ENCODE results near the gene DNAH17.
A peak's percentile ranks its signal among the peaks of the same experiment; 100 is the strongest.
"Not testable (repeated sequence)": the region's sequence is repeated elsewhere in the genome, so short reads cannot be mapped to it uniquely, and the experiment has no call there.

The DNAH17 gene

DNA sequence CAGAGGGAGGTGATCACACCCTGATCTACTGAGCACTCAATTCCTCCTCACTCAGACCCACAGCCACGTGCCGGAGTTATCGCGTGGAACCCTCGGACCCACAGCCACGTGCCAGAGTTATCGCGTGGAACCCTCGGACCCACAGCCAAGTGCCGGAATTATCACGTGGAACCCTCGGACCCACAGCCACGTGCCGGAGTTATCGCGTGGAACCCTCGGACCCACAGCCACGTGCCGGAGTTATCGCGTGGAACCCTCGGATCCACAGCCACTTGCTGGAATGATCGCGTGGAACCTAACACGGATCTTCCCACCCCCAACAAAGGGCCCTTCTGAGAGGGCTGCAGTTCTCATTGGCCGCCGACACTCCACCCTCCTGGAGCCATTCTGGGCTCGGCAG is 101.0 kb downstream of the DNAH17 start:
- no peak for DNase-seq (ENCODE audit: low spot score)

DNA sequence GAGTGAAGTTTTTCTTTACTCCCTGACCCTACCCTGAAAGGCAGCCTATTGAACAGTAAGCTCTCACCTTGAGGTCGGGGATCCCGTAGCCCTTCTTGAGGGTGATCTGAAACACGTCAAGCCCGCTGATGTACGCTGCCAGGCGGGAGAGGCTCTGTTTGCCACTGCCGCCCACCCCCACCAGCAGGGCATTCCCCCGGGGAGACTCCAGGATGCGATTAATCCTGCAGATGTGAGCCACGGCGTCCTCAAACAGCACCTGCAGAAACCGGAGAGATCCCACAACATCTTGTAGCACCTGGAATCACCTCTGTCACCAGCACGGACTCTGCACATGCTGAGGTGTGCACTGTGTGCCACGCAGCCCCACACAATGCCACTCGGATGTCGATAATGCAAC is 102.0 kb downstream of the DNAH17 start:
- no peak for DNase-seq (ENCODE audit: low spot score)

DNA sequence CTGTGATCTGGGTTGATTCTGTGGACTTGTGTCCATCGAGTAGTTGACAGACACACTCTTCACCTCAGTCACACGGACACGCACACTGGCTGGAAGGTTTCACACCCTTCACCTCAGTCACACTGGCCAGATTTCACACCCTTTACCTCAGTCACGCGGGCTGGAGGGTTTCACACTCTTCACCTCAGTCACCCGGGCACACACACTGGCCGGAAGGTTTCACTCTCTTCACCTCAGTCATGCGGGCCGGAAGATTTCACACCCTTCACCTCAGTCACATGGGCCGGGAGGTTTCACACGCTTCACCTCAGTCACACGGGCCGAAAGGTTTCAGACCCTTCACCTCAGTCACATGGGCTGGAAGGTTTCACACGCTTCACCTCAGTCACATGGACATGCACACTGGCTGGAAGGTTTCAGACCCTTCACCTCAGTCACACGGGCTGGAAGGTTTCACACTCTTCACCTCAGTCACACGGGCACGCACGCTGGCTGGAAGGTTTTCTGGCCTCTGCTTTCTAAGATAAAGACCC is 102.5 kb downstream of the DNAH17 start:
- no peak for DNase-seq (ENCODE audit: low spot score)

DNA sequence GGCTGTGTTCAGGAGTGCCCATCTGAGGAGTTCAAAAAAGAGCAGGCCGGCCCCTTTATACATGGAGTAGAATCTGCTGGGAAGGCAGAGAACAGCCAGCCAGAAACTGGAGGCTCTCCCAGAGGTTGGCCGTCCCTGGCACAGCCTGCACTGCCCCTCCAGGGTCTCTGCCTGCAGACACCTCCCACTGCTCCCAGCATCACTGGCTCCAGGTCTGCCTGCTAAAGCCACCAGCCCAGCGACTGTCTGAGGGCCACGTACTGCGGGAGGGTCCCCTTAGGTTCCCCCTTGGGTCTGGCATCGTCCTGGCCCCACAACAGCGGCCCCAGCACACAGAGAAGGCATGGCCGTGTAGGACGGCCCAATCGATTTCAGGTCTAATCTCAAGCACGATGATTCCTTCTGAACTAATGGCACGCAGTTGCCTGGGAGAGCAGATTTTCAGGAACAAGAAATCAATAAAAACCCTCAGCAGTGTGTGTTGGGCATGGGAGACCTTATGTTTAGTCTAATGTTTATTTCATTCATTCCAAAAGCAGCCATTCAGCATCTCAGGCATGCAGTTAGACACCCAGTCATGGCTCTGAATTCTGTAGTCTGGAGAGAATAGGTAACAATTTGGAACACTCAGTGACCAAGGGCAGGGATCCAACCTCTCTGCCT is 103.1 kb downstream of the DNAH17 start:
- DNase-seq (ENCODE audit: low spot score), result no peak

DNA sequence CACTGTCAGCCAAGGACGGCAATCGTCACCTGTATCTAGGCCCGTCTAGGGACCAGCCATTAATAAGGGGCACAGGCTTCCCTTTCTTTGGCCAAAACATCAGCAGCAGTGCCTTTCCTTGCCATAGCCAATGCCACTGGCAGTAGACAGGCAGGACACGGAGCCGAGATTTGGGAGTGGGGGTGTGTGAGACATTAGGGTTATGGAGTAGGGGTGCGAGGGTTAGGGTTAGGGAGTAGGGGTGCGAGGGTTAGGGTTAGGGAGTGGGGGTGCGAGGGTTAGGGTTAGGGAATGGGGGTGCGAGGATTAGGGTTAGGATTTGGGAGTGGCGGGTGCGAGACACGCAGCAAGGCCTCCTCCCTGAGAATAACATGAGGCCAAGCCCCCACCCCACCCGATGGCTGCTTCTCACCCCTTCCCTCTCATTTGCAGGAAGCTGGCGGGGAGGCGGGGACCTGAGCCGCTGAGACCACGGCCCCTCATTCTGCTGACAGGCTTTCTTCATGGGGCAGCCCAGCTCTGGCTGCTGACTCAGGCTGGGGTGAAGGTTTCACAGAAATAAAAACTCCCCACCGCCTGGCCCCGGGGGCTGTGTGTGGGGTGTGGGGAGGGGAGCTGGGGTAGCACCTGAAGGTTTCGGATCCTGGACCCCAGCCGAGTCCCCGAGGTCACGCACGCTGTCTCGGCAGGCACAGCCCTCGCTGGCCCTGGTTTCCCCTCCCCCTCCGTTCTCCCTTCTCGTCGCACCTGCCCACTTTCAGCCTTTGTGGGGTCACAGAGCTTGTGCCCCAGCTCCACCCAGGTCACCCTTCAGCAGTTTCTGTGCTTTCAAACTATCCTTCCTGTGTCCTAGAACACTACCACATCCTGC is 104.9 kb downstream of the DNAH17 start:
- DNase-seq (ENCODE audit: low spot score), result no peak

- DNase-seq (ENCODE audit: low spot score), result no peak
Observed at GRCh38 chr17:78471635-78472034, 105.6 kb downstream of the DNAH17 start.

DNA sequence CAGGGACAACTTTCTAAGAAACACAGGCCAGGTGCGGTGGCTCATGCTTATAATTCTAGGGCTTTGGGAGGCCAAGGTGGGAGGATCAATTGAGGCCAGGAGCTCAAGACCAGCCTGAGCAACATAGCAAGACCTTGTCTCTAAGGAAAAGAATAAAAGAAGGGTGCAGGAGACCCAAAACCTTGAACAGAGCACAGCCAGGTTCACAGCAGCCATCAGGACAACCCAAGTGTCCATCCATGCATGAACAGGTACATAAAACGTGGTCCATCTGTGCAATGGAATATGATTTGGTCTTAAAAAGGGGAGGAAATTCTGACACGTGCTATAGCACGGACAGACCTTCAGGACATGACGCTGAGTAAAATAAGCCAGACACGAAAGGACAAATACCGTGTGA is 107.8 kb downstream of the DNAH17 start:
- DNase-seq (ENCODE audit: low spot score), result no peak

DNA sequence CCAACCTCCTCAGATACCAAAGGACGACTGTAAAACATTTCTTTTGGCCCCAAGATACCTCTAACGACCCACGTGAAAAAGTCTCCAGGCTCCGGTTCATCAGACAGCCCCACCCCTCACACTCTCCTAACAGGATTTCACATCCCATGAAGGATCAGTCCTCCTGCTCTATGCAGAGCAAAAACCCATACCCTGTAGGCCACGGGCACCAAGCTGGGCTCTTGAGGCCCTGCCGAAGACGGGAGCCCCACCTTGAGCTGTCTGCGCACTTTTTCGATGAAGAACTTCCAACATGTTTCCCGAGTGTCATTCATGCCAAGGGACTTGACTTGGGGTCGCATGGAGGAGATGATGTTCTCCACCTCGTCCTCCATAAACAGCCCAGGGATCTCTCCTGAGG is 108.8 kb downstream of the DNAH17 start:
- no peak for DNase-seq (ENCODE audit: low spot score)

- DNase-seq (ENCODE audit: low spot score), result no peak
Observed at GRCh38 chr17:78466786-78467715, 110.1 kb downstream of the DNAH17 start.

DNA sequence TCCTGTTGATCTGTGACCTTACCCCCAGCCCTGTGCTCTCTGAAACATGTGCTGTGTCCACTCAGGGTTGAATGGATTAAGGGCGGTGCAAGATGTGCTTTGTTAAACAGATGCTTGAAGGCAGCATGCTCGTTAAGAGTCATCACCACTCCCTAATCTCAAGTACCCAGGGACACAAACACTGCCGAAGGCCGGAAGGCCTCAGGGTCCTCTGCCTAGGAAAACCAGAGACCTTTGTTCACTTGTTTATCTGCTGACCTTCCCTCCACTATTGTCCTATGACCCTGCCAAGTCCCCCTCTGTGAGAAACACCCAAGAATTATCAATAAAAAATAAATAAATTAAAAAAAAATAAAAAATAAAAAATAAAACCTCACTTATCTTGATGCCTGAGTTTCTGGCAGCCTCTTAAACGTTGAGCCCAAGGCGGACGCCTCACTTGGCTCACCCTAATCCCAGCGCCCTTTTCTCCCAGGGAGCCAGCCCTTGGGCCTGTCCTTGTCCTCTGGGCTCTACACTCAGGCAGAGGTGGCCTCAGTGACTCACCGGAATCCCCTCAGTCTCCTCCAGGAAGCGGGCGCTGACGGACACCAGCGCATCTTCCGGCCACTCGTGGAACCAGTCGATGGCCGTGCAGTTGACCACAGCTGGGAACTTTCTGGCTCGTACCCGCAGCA is 110.9 kb downstream of the DNAH17 start:
- not testable (repeated sequence) for DNase-seq (ENCODE audit: low spot score)

GRCh38 chr17:78462148-78462547 is 115.0 kb downstream of the DNAH17 start:
- no peak for DNase-seq (ENCODE audit: low spot score)

- no peak for DNase-seq (ENCODE audit: low spot score)
Observed at GRCh38 chr17:78461799-78462053, 115.5 kb downstream of the DNAH17 start.

- no peak for DNase-seq (ENCODE audit: low spot score)
Observed at GRCh38 chr17:78460951-78461798, 116.0 kb downstream of the DNAH17 start.

DNA sequence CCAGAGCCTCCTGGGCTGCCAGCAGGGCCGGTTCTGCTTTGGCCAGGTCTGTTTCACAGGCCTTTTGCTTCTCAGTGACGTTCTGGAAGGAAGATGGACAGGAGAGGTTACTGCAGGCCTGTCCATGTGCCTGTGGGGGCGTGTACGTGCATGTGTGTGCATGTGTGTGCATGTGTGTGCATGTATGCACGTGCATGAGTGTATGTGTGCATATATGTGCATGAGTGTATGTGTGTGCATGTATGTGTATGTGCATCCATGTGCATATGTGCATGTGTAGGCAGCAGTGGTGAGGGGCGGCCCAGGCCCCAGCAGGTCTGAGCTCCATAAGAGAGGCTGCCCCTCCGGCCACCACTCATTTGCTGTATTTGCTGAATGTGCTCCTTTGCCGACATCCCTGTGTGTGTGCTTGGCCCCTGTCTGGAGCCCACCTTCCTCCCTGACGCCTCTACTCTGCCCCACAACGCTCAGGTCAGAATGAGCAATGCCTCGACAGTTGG is 117.0 kb downstream of the DNAH17 start:
- no peak for DNase-seq (ENCODE audit: low spot score)

- DNase-seq (ENCODE audit: low spot score), result no peak
Observed at GRCh38 chr17:78459696-78460095, 117.5 kb downstream of the DNAH17 start.

GRCh38 chr17:78458736-78459335 is 118.4 kb downstream of the DNAH17 start:
- DNase-seq (ENCODE audit: low spot score), result peak; percentile 99

- DNase-seq (ENCODE audit: low spot score), result peak; percentile 49
Observed at GRCh38 chr17:78458091-78458490, 119.1 kb downstream of the DNAH17 start.

- DNase-seq (ENCODE audit: low spot score), result no peak
Observed at GRCh38 chr17:78454346-78454745, 122.8 kb downstream of the DNAH17 start.

DNA sequence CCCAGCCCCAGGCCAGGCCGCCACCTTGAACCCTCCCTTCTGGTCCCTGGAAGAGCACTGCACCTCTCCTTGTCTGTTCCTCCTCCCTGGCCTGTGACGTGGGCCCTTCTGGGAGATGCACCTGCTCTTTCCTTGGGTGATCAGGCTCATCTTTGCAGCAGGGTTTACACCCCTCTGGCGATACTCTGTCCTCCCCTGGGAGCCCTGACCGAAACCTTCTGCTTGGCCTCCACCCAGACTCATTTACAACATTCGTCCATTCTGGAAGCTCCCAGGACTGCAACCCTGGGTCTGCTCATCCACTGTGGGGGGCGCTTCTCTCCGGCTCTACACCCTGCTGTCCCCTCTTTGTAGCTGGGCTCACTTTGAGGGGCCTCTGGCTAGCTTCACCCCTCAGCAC is 125.4 kb downstream of the DNAH17 start:
- no peak for DNase-seq (ENCODE audit: low spot score)

GRCh38 chr17:78450696-78451345 is 126.4 kb downstream of the DNAH17 start:
- no peak for DNase-seq (ENCODE audit: low spot score)
